Myocyte (in vitro differentiated cells): Measurements from ENCODE around the gene TPM4. TPM values are rescaled to one million over a fixed set of nuclear protein-coding genes. Genes with fewer than 3 reads are reported as not detected.

Experiments
- total RNA-seq: library from RNA; depleted of rRNA; stranded (reverse); fragments of >200 nt; gene quantifications from 2 replicates; pipeline ENCODE4 v1.2.3, GENCODE V29; 2014

The TPM4 gene
- total RNA-seq, 1 donor from 2014 or later = 324 TPM

Other genes starting within 250 kb of the TPM4 start
- not detected in 2 replicates for gene CYP4F2, start 178.4 kb upstream of the TPM4 start, total RNA-seq
- gene CYP4F11, start 142.0 kb upstream of the TPM4 start, total RNA-seq = not detected in 2 replicates
- gene OR10H4, start 127.5 kb upstream of the TPM4 start, total RNA-seq = not detected in 2 replicates
- gene RAB8A, start 35.4 kb downstream of the TPM4 start, total RNA-seq = 23.8 and 29.2 TPM in 2 replicates
- gene HSH2D, start 67.2 kb downstream of the TPM4 start, total RNA-seq = not detected in 2 replicates
- gene CIB3, start 97.0 kb downstream of the TPM4 start, total RNA-seq = not detected in 2 replicates
- gene FAM32A, start 108.9 kb downstream of the TPM4 start, total RNA-seq = 98.4 and 108 TPM in 2 replicates
- 82.6 and 89.3 TPM in 2 replicates for gene AP1M1, start 121.4 kb downstream of the TPM4 start, total RNA-seq
- gene KLF2, start 248.3 kb downstream of the TPM4 start, total RNA-seq = 9.2 and 13.7 TPM in 2 replicates